DOHH2 (cell line): ENCODE results near the gene GIT1.

Experiments used
- H3F3A ChIP-seq: fragments of 200-600 bp; sonication (generic), shearing (Covaris generic); 2 replicates; pipeline ENCODE4 v1.6.0; 2016; ENCODE audit warnings: antibody characterized with exemption, mild to moderate bottlenecking; ENCODE audit not compliant: control insufficient read depth, insufficient read depth
- H3K27ac ChIP-seq: fragments of 200-600 bp; sonication (generic); 2 replicates; pipeline ENCODE4 v1.5.1; 2014; ENCODE audit warnings: low read depth, mild to moderate bottlenecking, low read length, moderate library complexity
- H3K27me3 ChIP-seq: fragments of 200-600 bp; sonication (generic); 2 replicates; pipeline ENCODE4 v1.6.1; 2014; ENCODE audit warnings: mild to moderate bottlenecking, low read length, mixed read lengths; ENCODE audit not compliant: control insufficient read depth
- H3K36me3 ChIP-seq: fragments of 200-600 bp; sonication (generic); 2 replicates; pipeline ENCODE4 v1.6.1; 2014; ENCODE audit warnings: mild to moderate bottlenecking, low read length, moderate library complexity, mixed read lengths; ENCODE audit not compliant: control insufficient read depth
- H3K4me1 ChIP-seq: fragments of 200-600 bp; sonication (generic); 2 replicates; pipeline ENCODE4 v1.6.1; 2014; ENCODE audit warnings: mild to moderate bottlenecking, low read length, mixed read lengths; ENCODE audit not compliant: control insufficient read depth
- H3K4me2 ChIP-seq: fragments of 200-600 bp; sonication (generic); 2 replicates; pipeline ENCODE4 v1.6.0; 2014; ENCODE audit warnings: mild to moderate bottlenecking, low read length, moderate library complexity
- H3K4me3 ChIP-seq: fragments of 200-600 bp; sonication (generic); 2 replicates; pipeline ENCODE4 v1.5.1; 2014; ENCODE audit warnings: mild to moderate bottlenecking, low read length, mixed read lengths
- H3K79me2 ChIP-seq: fragments of 200-600 bp; sonication (generic); 2 replicates; pipeline ENCODE4 v1.6.1; 2014; ENCODE audit warnings: mild to moderate bottlenecking, low read length, mixed read lengths; ENCODE audit not compliant: control insufficient read depth
- H3K9me2 ChIP-seq: fragments of 200-600 bp; sonication (generic); replicated peaks from 2 replicates; pipeline ENCODE4 v1.6.1; 2014; ENCODE audit warnings: mild to moderate bottlenecking, low read length, mixed read lengths; ENCODE audit not compliant: control insufficient read depth
- H3K9me3 ChIP-seq: fragments of 200-600 bp; sonication (generic); 2 replicates; pipeline ENCODE4 v1.6.1; 2014; ENCODE audit warnings: antibody characterized with exemption, low read length, mixed read lengths; ENCODE audit not compliant: control insufficient read depth, insufficient read depth
- H4K20me1 ChIP-seq: fragments of 200-600 bp; sonication (generic); 2 replicates; pipeline ENCODE4 v1.6.0; 2014; ENCODE audit warnings: low read depth, mild to moderate bottlenecking, antibody characterized with exemption, low read length, moderate library complexity; ENCODE audit not compliant: control insufficient read depth, insufficient read depth
- CTCF ChIP-seq: fragments of 200-600 bp; sonication (generic); IDR thresholded peaks from one replicate; pipeline ENCODE4 v1.5.1; 2014; ENCODE audit warnings: antibody characterized with exemption, mild to moderate bottlenecking, low read depth, low read length; ENCODE audit not compliant: poor library complexity, severe bottlenecking
- EZH2phosphoT487 ChIP-seq: fragments of 200-600 bp; sonication (generic); IDR thresholded peaks from 2 replicates; pipeline ENCODE4 v1.6.1; 2017; ENCODE audit warnings: borderline replicate concordance, mild to moderate bottlenecking, antibody characterized with exemption, low read length, moderate library complexity, mixed read lengths

GIT1 gene

GRCh38 chr17:29571883-29572681 lies 17.4 kb downstream of the GIT1 start:
- Histone ChIP-seq H3K9me2 (no peaks in the 10 kb centered on the region), H3K4me3 (no peak overlapping the region), H3K27ac (no peak overlapping the region), H3K4me1 (peaks cover 22% of the 10 kb centered on the region), H3K4me2 (no peak overlapping the region; the same call in 1 of the 2 replicates), H3F3A (peaks cover 8% of the 10 kb centered on the region), H3K79me2 (peaks cover 8% of the 10 kb centered on the region), H3K36me3 (peaks cover 56% of the 10 kb centered on the region), H4K20me1 (no peaks in the 10 kb centered on the region), H3K9me3 (no peaks in the 10 kb centered on the region), H3K27me3 (no peaks in the 10 kb centered on the region)
- TF ChIP-seq EZH2phosphoT487 (no peak), CTCF (no peak)

GRCh38 chr17:29571486-29571882 lies 18.0 kb downstream of the GIT1 start:
- H3K4me2 ChIP-seq: no peak overlapping the region
- peaks cover 8% of the 10 kb centered on the region for H3F3A ChIP-seq
- peaks cover 10% of the 10 kb centered on the region for H3K79me2 ChIP-seq
- peaks cover 51% of the 10 kb centered on the region for H3K36me3 ChIP-seq
- H3K9me2 ChIP-seq: no peaks in the 10 kb centered on the region
- no peaks in the 10 kb centered on the region for H3K9me3 ChIP-seq
- H3K27me3 ChIP-seq: no peaks in the 10 kb centered on the region
- TF ChIP-seq EZH2phosphoT487: no peak
- TF ChIP-seq CTCF: no peak
- no peaks in the 10 kb centered on the region for H4K20me1 ChIP-seq
- no peak overlapping the region for H3K4me3 ChIP-seq
- H3K4me1 ChIP-seq: peaks cover 22% of the 10 kb centered on the region
- H3K27ac ChIP-seq: no peak overlapping the region

- no peak for TF ChIP-seq EZH2phosphoT487
- no peak for TF ChIP-seq CTCF
- H4K20me1 ChIP-seq: no peaks in the 10 kb centered on the region
- H3K36me3 ChIP-seq: peaks cover 41% of the 10 kb centered on the region
- H3K9me3 ChIP-seq: no peaks in the 10 kb centered on the region
- H3K4me1 ChIP-seq: peaks cover 24% of the 10 kb centered on the region
- no peak overlapping the region for H3K27ac ChIP-seq
- H3K4me2 ChIP-seq: no peak overlapping the region
- no peaks in the 10 kb centered on the region for H3K9me2 ChIP-seq
- H3K27me3 ChIP-seq: no peaks in the 10 kb centered on the region
- peaks cover 8% of the 10 kb centered on the region for H3F3A ChIP-seq
- peaks cover 20% of the 10 kb centered on the region for H3K79me2 ChIP-seq
- H3K4me3 ChIP-seq: no peak overlapping the region
Observed at GRCh38 chr17:29570521-29570920, 18.9 kb downstream of the GIT1 start.
